Kidney (tissue), 14 donors: ENCODE data around the gene RGSL1. TPM values are rescaled to one million over a fixed set of nuclear protein-coding genes. Genes with fewer than 3 reads are reported as not detected.

Experiments used
- DNase-seq, 5 donors: peaks; one replicate each; pipeline ENCODE4 v3.0.0-alpha.2; 2013 to 2020
- FAIRE-seq: peaks from 2 replicates; lab custom pipeline; 2012; peaks lifted over from hg19 to GRCh38; lab: Jason Lieb, UNC
- H3K27ac ChIP-seq, 2 donors: one replicate each; pipeline ENCODE4 v1.7.0; 2013; ENCODE audit warnings: low read depth in 2 of 2, low read length in 2 of 2, inconsistent platforms in 1 of 2
- H3K27me3 ChIP-seq: one replicate; pipeline ENCODE4 v1.7.1; 2013; ENCODE audit warnings: low read length, inconsistent platforms; ENCODE audit not compliant: control insufficient read depth, insufficient read depth
- H3K36me3 ChIP-seq, 3 donors: one replicate each; pipeline versions ENCODE4 v1.7.0 to v1.7.1; 2013; ENCODE audit warnings: low read length in 3 of 3, control low read depth in 1 of 3, inconsistent platforms in 1 of 3; ENCODE audit not compliant: insufficient read depth in 3 of 3, control insufficient read depth in 2 of 3
- H3K4me1 ChIP-seq, 3 donors: one replicate each; pipeline versions ENCODE4 v1.7.0 to v1.7.1; 2013; ENCODE audit warnings: low read length in 3 of 3, inconsistent platforms in 1 of 3, low read depth in 1 of 3; ENCODE audit not compliant: control insufficient read depth in 2 of 3, insufficient read depth in 2 of 3
- H3K4me3 ChIP-seq, 3 donors: one replicate each; pipeline versions ENCODE4 v1.7.0 to v1.8.1; 2013; ENCODE audit warnings: low read length in 3 of 3, control low read depth in 1 of 3, inconsistent platforms in 1 of 3
- H3K9ac ChIP-seq, 3 donors: one replicate each; pipeline versions ENCODE4 v1.7.0 to v1.7.1; 2013; ENCODE audit warnings: low read length in 3 of 3, control low read depth in 1 of 3, inconsistent platforms in 1 of 3
- H3K9me3 ChIP-seq, 3 donors: one replicate each; pipeline versions ENCODE4 v1.7.0 to v1.7.1; 2013; ENCODE audit warnings: low read length in 3 of 3, control low read depth in 1 of 3, inconsistent platforms in 1 of 3; ENCODE audit not compliant: control insufficient read depth in 2 of 3, insufficient read depth in 1 of 3
- CTCF ChIP-seq: IDR thresholded peaks from 3 replicates; pipeline ENCODE4 v1.5.1; 2012; ENCODE audit warnings: mild to moderate bottlenecking, moderate library complexity, borderline replicate concordance; ENCODE audit not compliant: insufficient read depth; ENCODE audit errors: extremely low read depth
- intact Hi-C: fragments of 100-400 bp; cut with DNase I; formaldehyde crosslinking; loops from one replicate; pipeline ENCODE4 v1.11.1; 2022
- polyA plus RNA-seq: library from polyadenylated mRNA; stranded (reverse); fragments of 350-450 nt; fragmentation: Illumina TruSeq; extraction: RNeasy Lipid Tissue Mini Kit (QIAGEN cat#74804); gene quantifications from one replicate; pipeline ENCODE4 v1.2.3, GENCODE V29; 2014; ENCODE audit warnings: low read depth, low replicate concordance; ENCODE audit not compliant: insufficient read depth
- total RNA-seq: library from RNA; stranded (reverse); fragmentation: NEBNext Ultra II Directional; extraction: Animal tissue kit (Norgen Biotek cat#: 25700); gene quantifications from one replicate; pipeline ENCODE4 v1.2.1, GENCODE V29; 2021
- donor health status: control.
- donor health status: control.
- donor health status: control.
- donor health status: control.
- donor health status: control.
- donor health status: DM: yes; HTN: yes; CAD: no.
- donor health status: Normal renal cell carcinoma (clear cell type).

RGSL1 gene
- total and polyA plus RNA-seq, 2 donors from 2014 or later = not detected

- DNase-seq (no peak), FAIRE-seq (no peak)
- TF ChIP-seq CTCF = no peak
- Histone ChIP-seq H3K4me1 (no peaks in the 10 kb centered on the region), H3K4me3 (no peak overlapping the region), H3K9me3 (no peaks in the 10 kb centered on the region), H3K27me3 (no peaks in the 10 kb centered on the region), H3K36me3 (no peaks in the 10 kb centered on the region), H3K9ac (no peak overlapping the region), H3K27ac (no peak overlapping the region)
- intact Hi-C loops = no loop called here
These were observed 117.7 kb downstream of the RGSL1 start for GRCh38 chr1:182567629-182568028.

GRCh38 chr1:182568647-182569284 is 118.8 kb downstream of the RGSL1 start:
- Histone ChIP-seq H3K4me3 (no peak overlapping the region), H3K27ac (no peak overlapping the region), H3K9me3 (no peaks in the 10 kb centered on the region), H3K27me3 (no peaks in the 10 kb centered on the region), H3K9ac (no peak overlapping the region), H3K4me1 (no peaks in the 10 kb centered on the region), H3K36me3 (no peaks in the 10 kb centered on the region)
- TF ChIP-seq CTCF = no peak
- DNase-seq = no peak
- no peak for FAIRE-seq
- intact Hi-C loops = no loop called here

- FAIRE-seq = no peak
- intact Hi-C loops = no loop called here
- peaks cover 0 to 3% (median 0%) of the 10 kb centered on the region in 3 donors for H3K36me3 ChIP-seq
- DNase-seq = no peak
- no peak overlapping the region for H3K27ac ChIP-seq
- H3K9ac ChIP-seq = no peak overlapping the region
- H3K4me1 ChIP-seq = peaks cover 0 to under 1% (median 0%) of the 10 kb centered on the region in 3 donors
- no peaks in the 10 kb centered on the region for H3K9me3 ChIP-seq
- H3K4me3 ChIP-seq = no peak overlapping the region
- no peaks in the 10 kb centered on the region for H3K27me3 ChIP-seq
- no peak for TF ChIP-seq CTCF
These were observed 120.1 kb downstream of the RGSL1 start for GRCh38 chr1:182569939-182570610.
